Liver (tissue), 3 donors: ENCODE measurements around the gene CGNL1.

Source experiments
- GABPA ChIP-seq, 2 donors: IDR thresholded peaks in 1 of 2; conservative IDR thresholded peaks in 1 of 2; 2 replicates each; pipeline ENCODE4 v1.6.1; 2016; ENCODE audit warnings: antibody characterized with exemption in 2 of 2, mild to moderate bottlenecking in 1 of 2, moderate library complexity in 1 of 2
- JUND ChIP-seq, 2 donors: IDR thresholded peaks; 2 replicates each; pipeline ENCODE4 v1.6.1; 2016; ENCODE audit warnings: antibody characterized with exemption in 2 of 2
- RAD21 ChIP-seq, 2 donors: IDR thresholded peaks; 2 replicates each; pipeline ENCODE4 v1.6.1; 2016; ENCODE audit warnings: antibody characterized with exemption in 2 of 2, mild to moderate bottlenecking in 2 of 2
- SP1 ChIP-seq: IDR thresholded peaks from 2 replicates; pipeline ENCODE4 v1.6.1; 2018; ENCODE audit warnings: antibody characterized with exemption, mild to moderate bottlenecking
- TAF1 ChIP-seq: conservative IDR thresholded peaks from 2 replicates; pipeline ENCODE4 v1.6.1; 2016; ENCODE audit warnings: antibody characterized with exemption, mild to moderate bottlenecking
- YY1 ChIP-seq: IDR thresholded peaks from 2 replicates; pipeline ENCODE4 v1.6.1; 2016; ENCODE audit warnings: antibody characterized with exemption, mild to moderate bottlenecking
- TF ChIP-seq, protein P1 (sequence below): fragments of 150-350 bp; IDR thresholded peaks from 2 replicates; pipeline ENCODE4 v1.5.1; 2017; ENCODE audit warnings: improper control_type of control experiment, low read depth, low read length; ENCODE audit not compliant: missing input control
- TF ChIP-seq, protein P2 (sequence below): IDR thresholded peaks from 2 replicates; pipeline ENCODE4 v1.6.1; 2016; ENCODE audit warnings: antibody characterized with exemption
- TF ChIP-seq, protein P3 (sequence below): IDR thresholded peaks from 2 replicates; pipeline ENCODE4 v1.6.1; 2016; ENCODE audit warnings: antibody characterized with exemption
- TF ChIP-seq, protein P4 (sequence below): IDR thresholded peaks from 2 replicates; pipeline ENCODE4 v1.6.1; 2016; ENCODE audit warnings: antibody characterized with exemption, mild to moderate bottlenecking
- TF ChIP-seq, protein P5 (sequence below): IDR thresholded peaks from 2 replicates; pipeline ENCODE4 v1.6.1; 2016; ENCODE audit warnings: antibody characterized with exemption
- donor health status: healthy.
- donor health status: healthy.

DNA sequence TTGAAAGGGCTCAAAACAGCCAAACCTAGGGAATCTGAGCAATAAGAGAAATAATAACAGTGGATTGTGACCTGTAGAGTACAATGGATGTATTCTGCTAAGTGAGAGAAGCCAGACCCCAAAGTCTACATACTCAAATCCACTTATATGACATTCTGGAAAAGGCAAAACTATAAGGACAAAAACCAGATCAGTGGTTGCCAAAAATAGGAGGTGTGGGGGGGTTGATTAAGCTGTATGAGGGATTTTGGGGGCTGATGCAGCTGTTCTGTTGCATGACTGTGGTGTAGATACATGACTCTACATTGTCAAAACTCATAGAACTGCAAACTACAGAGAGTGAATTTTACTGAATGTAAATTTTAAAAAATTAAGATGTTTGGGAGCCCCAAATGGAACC, 20.1 kb upstream of the CGNL1 start:
- TF ChIP-seq, protein P1, sequence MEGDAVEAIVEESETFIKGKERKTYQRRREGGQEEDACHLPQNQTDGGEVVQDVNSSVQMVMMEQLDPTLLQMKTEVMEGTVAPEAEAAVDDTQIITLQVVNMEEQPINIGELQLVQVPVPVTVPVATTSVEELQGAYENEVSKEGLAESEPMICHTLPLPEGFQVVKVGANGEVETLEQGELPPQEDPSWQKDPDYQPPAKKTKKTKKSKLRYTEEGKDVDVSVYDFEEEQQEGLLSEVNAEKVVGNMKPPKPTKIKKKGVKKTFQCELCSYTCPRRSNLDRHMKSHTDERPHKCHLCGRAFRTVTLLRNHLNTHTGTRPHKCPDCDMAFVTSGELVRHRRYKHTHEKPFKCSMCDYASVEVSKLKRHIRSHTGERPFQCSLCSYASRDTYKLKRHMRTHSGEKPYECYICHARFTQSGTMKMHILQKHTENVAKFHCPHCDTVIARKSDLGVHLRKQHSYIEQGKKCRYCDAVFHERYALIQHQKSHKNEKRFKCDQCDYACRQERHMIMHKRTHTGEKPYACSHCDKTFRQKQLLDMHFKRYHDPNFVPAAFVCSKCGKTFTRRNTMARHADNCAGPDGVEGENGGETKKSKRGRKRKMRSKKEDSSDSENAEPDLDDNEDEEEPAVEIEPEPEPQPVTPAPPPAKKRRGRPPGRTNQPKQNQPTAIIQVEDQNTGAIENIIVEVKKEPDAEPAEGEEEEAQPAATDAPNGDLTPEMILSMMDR = no peak
- TF ChIP-seq JUND (IDR thresholded peaks at IDR 0.05) (no peak), SP1 (no peak), TAF1 (no peak), RAD21 (IDR thresholded peaks at IDR 0.05) (no peak), GABPA (IDR thresholded peaks at IDR 0.05 in 1 of 2, conservative IDR thresholded peaks at IDR 0.05 in 1 of 2) (no peak), YY1 (no peak)
- TF ChIP-seq, protein P2, sequence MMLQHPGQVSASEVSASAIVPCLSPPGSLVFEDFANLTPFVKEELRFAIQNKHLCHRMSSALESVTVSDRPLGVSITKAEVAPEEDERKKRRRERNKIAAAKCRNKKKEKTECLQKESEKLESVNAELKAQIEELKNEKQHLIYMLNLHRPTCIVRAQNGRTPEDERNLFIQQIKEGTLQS = no peak
- TF ChIP-seq, protein P3, sequence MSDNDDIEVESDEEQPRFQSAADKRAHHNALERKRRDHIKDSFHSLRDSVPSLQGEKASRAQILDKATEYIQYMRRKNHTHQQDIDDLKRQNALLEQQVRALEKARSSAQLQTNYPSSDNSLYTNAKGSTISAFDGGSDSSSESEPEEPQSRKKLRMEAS = no peak
- TF ChIP-seq, protein P4, sequence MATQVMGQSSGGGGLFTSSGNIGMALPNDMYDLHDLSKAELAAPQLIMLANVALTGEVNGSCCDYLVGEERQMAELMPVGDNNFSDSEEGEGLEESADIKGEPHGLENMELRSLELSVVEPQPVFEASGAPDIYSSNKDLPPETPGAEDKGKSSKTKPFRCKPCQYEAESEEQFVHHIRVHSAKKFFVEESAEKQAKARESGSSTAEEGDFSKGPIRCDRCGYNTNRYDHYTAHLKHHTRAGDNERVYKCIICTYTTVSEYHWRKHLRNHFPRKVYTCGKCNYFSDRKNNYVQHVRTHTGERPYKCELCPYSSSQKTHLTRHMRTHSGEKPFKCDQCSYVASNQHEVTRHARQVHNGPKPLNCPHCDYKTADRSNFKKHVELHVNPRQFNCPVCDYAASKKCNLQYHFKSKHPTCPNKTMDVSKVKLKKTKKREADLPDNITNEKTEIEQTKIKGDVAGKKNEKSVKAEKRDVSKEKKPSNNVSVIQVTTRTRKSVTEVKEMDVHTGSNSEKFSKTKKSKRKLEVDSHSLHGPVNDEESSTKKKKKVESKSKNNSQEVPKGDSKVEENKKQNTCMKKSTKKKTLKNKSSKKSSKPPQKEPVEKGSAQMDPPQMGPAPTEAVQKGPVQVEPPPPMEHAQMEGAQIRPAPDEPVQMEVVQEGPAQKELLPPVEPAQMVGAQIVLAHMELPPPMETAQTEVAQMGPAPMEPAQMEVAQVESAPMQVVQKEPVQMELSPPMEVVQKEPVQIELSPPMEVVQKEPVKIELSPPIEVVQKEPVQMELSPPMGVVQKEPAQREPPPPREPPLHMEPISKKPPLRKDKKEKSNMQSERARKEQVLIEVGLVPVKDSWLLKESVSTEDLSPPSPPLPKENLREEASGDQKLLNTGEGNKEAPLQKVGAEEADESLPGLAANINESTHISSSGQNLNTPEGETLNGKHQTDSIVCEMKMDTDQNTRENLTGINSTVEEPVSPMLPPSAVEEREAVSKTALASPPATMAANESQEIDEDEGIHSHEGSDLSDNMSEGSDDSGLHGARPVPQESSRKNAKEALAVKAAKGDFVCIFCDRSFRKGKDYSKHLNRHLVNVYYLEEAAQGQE = no peak
- TF ChIP-seq, protein P5, sequence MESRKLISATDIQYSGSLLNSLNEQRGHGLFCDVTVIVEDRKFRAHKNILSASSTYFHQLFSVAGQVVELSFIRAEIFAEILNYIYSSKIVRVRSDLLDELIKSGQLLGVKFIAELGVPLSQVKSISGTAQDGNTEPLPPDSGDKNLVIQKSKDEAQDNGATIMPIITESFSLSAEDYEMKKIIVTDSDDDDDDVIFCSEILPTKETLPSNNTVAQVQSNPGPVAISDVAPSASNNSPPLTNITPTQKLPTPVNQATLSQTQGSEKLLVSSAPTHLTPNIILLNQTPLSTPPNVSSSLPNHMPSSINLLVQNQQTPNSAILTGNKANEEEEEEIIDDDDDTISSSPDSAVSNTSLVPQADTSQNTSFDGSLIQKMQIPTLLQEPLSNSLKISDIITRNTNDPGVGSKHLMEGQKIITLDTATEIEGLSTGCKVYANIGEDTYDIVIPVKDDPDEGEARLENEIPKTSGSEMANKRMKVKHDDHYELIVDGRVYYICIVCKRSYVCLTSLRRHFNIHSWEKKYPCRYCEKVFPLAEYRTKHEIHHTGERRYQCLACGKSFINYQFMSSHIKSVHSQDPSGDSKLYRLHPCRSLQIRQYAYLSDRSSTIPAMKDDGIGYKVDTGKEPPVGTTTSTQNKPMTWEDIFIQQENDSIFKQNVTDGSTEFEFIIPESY = no peak
